ENCODE results near the gene KIF13A. TPM values are rescaled to one million over a fixed set of nuclear protein-coding genes. Genes with fewer than 3 reads are reported as not detected.

KIF13A gene
- total RNA-seq, 3 donors from 2014 or later, result 40.0 to 60.4 (median 49.6) TPM

DNA sequence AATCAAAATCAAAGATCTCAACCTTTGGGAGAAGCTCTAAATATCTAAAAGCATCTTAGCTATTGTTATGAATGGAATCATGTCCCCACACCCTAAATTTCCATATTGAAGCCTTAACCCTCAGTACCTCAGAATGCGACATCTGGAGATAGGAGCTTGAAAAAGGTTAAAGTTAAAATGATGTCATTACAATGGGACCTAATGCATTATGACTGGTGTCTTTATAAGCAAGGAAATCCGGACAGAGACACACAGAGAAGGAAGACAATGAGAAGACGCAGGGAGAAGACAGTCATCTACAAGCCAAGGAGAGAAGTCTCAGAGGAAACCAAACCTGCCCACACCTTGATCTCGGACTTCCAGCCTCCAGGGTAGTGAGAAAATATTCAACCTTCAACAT, 46.1 kb downstream of the KIF13A start:
- intact Hi-C loops (cut with DNase I; ENCODE audit: low total_unique reads), result no loop called here
- no peak for DNase-seq (ENCODE audit: low spot score in 2 of 2)
- Histone ChIP-seq H3K36me3 (no peaks in the 10 kb centered on the region), H3K27ac (no peak overlapping the region), H3K4me3 (no peak overlapping the region), H3K9me3 (no peaks in the 10 kb centered on the region), H3K27me3 (no peaks in the 10 kb centered on the region), H3K4me1 (no peaks in the 10 kb centered on the region)
- TF ChIP-seq POLR2AphosphoS5 (IDR thresholded peaks at IDR 0.05) (no peak), POLR2A (IDR thresholded peaks at IDR 0.05) (no peak)
- TF ChIP-seq, protein P1, sequence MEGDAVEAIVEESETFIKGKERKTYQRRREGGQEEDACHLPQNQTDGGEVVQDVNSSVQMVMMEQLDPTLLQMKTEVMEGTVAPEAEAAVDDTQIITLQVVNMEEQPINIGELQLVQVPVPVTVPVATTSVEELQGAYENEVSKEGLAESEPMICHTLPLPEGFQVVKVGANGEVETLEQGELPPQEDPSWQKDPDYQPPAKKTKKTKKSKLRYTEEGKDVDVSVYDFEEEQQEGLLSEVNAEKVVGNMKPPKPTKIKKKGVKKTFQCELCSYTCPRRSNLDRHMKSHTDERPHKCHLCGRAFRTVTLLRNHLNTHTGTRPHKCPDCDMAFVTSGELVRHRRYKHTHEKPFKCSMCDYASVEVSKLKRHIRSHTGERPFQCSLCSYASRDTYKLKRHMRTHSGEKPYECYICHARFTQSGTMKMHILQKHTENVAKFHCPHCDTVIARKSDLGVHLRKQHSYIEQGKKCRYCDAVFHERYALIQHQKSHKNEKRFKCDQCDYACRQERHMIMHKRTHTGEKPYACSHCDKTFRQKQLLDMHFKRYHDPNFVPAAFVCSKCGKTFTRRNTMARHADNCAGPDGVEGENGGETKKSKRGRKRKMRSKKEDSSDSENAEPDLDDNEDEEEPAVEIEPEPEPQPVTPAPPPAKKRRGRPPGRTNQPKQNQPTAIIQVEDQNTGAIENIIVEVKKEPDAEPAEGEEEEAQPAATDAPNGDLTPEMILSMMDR (IDR thresholded peaks at IDR 0.05), result no peak

DNA sequence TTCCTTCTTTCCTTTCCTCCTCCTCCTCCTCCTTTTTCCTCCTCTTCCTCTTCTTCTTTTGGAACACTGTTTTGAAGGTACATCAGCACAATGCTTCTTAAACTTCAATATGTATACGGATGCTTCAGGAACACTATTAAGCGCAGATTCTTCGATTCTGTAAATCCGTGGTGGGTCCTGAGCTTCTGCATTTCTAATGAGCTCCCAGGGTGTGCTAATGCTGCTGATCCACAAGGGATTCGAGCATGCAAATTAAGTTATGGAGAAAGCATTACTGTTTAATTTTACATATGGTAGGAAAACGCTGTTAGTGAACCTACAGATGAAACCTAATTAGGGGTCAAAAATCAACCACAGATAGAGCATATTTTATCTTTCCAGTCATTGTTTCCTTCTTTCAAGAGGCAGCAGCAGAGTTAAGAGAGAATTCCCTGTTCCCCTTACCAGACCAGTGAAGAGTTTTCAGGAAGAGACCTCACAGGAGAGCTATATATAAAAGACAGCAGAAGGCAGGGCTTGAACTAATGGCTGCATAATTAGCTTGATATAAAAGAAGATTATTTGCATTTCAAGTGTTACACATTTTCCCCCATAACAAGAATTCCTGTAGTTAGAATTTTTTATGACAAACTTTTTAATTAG, 47.2 kb downstream of the KIF13A start:
- intact Hi-C loops (cut with DNase I; ENCODE audit: low total_unique reads), result no loop called here
- no peaks in the 10 kb centered on the region for H3K4me1 ChIP-seq
- TF ChIP-seq, protein P1 (IDR thresholded peaks at IDR 0.05), result no peak
- no peak for TF ChIP-seq POLR2A (IDR thresholded peaks at IDR 0.05)
- no peak for TF ChIP-seq POLR2AphosphoS5 (IDR thresholded peaks at IDR 0.05)

DNA sequence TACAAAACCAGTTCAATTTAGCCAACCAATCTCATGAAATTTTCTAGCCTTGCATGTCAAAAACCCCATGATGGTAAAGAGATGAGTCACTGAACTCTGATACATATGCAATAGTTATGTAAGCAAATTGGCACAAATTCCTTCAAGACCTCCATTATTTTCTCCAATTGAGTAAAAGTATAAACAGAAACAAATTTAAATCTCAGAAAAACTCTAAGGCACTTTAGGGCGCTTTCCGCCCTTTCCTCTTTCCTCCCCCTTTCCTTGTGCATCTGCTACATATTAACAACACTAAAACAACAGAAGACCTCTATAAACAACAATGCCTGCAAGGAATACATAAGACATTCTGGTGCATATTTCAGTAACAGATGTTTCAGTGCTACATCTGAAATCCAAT, 48.5 kb downstream of the KIF13A start:
- Histone ChIP-seq H3K9me3 (no peaks in the 10 kb centered on the region), H3K27me3 (no peaks in the 10 kb centered on the region), H3K27ac (no peak overlapping the region), H3K36me3 (no peaks in the 10 kb centered on the region), H3K4me1 (no peaks in the 10 kb centered on the region), H3K4me3 (no peak overlapping the region)
- TF ChIP-seq, protein P1 (IDR thresholded peaks at IDR 0.05), result no peak
- intact Hi-C loops (cut with DNase I; ENCODE audit: low total_unique reads), result no loop called here
- DNase-seq (ENCODE audit: low spot score in 2 of 2), result no peak

More for the DNA sequence above, 47.2 kb downstream of the KIF13A start:
- Histone ChIP-seq H3K27ac (no peak overlapping the region), H3K4me3 (no peak overlapping the region), H3K36me3 (no peaks in the 10 kb centered on the region), H3K27me3 (no peaks in the 10 kb centered on the region), H3K9me3 (no peaks in the 10 kb centered on the region)
- DNase-seq (ENCODE audit: low spot score in 2 of 2), result no peak

DNA sequence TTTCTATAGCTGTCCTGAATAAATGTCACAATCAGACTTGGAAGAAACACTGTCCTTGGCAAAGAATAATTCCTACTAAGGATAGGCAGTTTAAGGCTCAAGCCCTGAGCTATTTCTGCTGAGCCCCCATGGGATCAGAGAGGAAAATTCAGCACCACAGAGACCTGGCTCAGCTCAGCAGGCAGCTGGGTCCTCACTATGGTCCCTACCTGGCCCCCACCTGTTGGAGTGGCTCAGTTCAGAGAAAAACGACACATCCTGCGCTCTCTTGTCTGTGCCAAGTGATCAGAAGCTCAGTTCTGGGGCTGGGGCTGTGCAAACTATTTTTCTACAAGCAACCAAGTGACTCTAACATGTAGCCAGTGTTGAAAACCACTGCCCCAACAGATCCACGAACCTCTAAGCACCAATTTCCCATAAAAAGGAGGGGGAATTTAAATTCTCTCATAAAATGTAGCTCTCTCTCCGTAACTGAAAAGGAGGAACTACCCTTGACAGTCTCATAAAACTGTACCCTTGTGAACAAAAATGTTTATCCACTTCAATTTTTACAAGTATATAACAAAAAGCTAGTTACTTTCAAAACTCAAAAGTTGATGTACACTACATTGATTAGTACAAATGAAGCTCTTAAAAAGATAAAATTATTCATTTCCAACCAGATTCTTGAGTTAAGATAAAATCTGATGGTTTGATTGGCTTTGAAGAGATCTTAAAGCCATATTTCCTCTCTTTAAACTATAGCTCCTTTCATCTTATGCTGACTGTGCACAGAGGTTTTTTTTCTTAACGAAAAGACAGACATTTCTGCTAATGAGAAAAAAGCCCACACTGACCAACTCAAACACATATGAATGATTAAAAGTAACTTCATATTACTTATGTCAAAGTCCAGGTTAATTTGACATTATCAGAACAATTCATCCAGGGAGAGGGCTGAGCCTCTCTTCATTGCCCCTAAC, 52.0 kb downstream of the KIF13A start:
- H3K4me1 ChIP-seq, result peaks cover 0 to 6% of the 10 kb centered on the region in 2 donors

DNA sequence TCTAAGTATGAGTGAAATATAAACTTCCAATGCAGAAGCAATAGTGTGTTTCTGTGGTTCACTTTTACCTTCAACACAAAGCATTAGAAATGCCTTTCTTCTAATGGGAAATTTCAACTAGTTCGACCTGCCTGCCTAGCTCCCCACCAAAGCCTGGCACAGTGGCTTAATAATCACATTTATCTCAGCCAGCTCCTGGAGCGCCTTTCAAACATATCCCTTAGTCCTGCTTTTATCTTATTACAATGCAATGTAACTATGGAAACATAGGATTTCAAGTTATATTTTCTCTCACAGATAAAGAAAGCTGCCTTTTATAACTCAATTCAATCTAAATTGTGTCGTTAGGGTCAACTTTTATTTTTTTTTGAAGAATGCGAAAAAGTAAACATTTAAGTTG, 53.7 kb downstream of the KIF13A start:
- DNase-seq (ENCODE audit: low spot score in 2 of 2), result no peak
- TF ChIP-seq POLR2A (IDR thresholded peaks at IDR 0.05), result no peak
- TF ChIP-seq, protein P1 (IDR thresholded peaks at IDR 0.05), result no peak
- TF ChIP-seq POLR2AphosphoS5 (IDR thresholded peaks at IDR 0.05), result no peak
- H3K36me3 ChIP-seq, result no peaks in the 10 kb centered on the region
- no peak overlapping the region for H3K27ac ChIP-seq
- H3K27me3 ChIP-seq, result no peaks in the 10 kb centered on the region
- intact Hi-C loops (cut with DNase I; ENCODE audit: low total_unique reads), result no loop called here
- no peak overlapping the region for H3K4me3 ChIP-seq
- H3K9me3 ChIP-seq, result no peaks in the 10 kb centered on the region
- peaks cover 0 to 12% of the 10 kb centered on the region in 2 donors for H3K4me1 ChIP-seq

More for the DNA sequence above, 52.0 kb downstream of the KIF13A start:
- Histone ChIP-seq H3K36me3 (no peaks in the 10 kb centered on the region), H3K27me3 (no peaks in the 10 kb centered on the region), H3K9me3 (no peaks in the 10 kb centered on the region), H3K4me3 (no peak overlapping the region), H3K27ac (no peak overlapping the region)
- intact Hi-C loops (cut with DNase I; ENCODE audit: low total_unique reads), result no loop called here
- no peak for DNase-seq (ENCODE audit: low spot score in 2 of 2)
- no peak for TF ChIP-seq POLR2A (IDR thresholded peaks at IDR 0.05)

All from breast epithelium (tissue), 4 donors.